Natural killer cell (primary cell): ENCODE data around the gene SPRY1. TPM values are rescaled to one million over a fixed set of nuclear protein-coding genes. Genes with fewer than 3 reads are reported as not detected.

Experiments used
- ATAC-seq, 3 donors: fragments of 150-1000 bp in 2 of 3; fragments of 200-7000 bp in 1 of 3; cut with Tn5 transposase; 1 replicate in 1 of 3; 2 replicates in 2 of 3; pipeline ENCODE4 v1.10.0; 2021; ENCODE audit warnings: mild to moderate bottlenecking in 2 of 3, moderate library complexity in 2 of 3
- DNase-seq, 2 donors: peaks; one replicate each; pipeline versions ENCODE4 v3.0.0 to v3.0.0-alpha.2; 2013 to 2021; ENCODE audit warnings: mixed read lengths in 1 of 2
- H3K27ac ChIP-seq: one replicate; pipeline ENCODE4 v1.5.1; 2013; ENCODE audit warnings: mild to moderate bottlenecking, low read length
- H3K27me3 ChIP-seq: one replicate; pipeline ENCODE4 v1.6.1; 2013; ENCODE audit warnings: low read length; ENCODE audit not compliant: control insufficient read depth, insufficient read depth
- H3K36me3 ChIP-seq: one replicate; pipeline ENCODE4 v1.6.1; 2013; ENCODE audit warnings: low read length; ENCODE audit not compliant: control insufficient read depth, insufficient read depth
- H3K4me1 ChIP-seq: one replicate; pipeline ENCODE4 v1.6.1; 2013; ENCODE audit warnings: low read length; ENCODE audit not compliant: control insufficient read depth, insufficient read depth
- H3K4me3 ChIP-seq: one replicate; pipeline ENCODE4 v1.5.1; 2013; ENCODE audit warnings: low read length
- H3K9me3 ChIP-seq: one replicate; pipeline ENCODE4 v1.6.1; 2013; ENCODE audit warnings: low read length; ENCODE audit not compliant: control insufficient read depth, insufficient read depth
- H3K27ac Mint-ChIP-seq, 2 donors: one replicate each; pipeline ENCODE4 v1.8.0; 2022; ENCODE audit warnings: mild to moderate bottlenecking in 2 of 2, mixed read lengths in 2 of 2, moderate library complexity in 1 of 2
- H3K27me3 Mint-ChIP-seq, 2 donors: one replicate each; pipeline ENCODE4 v1.8.0; 2022; ENCODE audit warnings: low read depth in 2 of 2, mixed read lengths in 2 of 2
- H3K36me3 Mint-ChIP-seq: one replicate; pipeline ENCODE4 v1.8.0; 2022; ENCODE audit warnings: mixed read lengths
- H3K4me1 Mint-ChIP-seq, 2 donors: one replicate each; pipeline ENCODE4 v1.8.0; 2022; ENCODE audit warnings: mixed read lengths in 2 of 2
- H3K4me3 Mint-ChIP-seq: one replicate; pipeline ENCODE4 v1.8.0; 2022; ENCODE audit warnings: mild to moderate bottlenecking, moderate library complexity, mixed read lengths
- H3K9me3 Mint-ChIP-seq, 2 donors: one replicate each; pipeline ENCODE4 v1.8.0; 2022; ENCODE audit warnings: mixed read lengths in 2 of 2
- CTCF ChIP-seq: fragments of 200-600 bp; IDR thresholded peaks from one replicate; pipeline ENCODE4 v1.8.0; 2022; ENCODE audit warnings: antibody characterized with exemption
- WGBS: methylation state at CpG from one replicate; pipeline ENCODE4 v1.1.7; 2013; ENCODE audit warnings: missing lambda C conversion rate; ENCODE audit not compliant: insufficient coverage; 5-methylcytosine and 5-hydroxymethylcytosine counted together
- intact Hi-C: fragments of 100-400 bp; cut with micrococcal nuclease; formaldehyde crosslinking; loops from one replicate; pipeline ENCODE4 v1.14.2; 2022
- total RNA-seq, 4 donors: library from RNA; stranded (reverse); fragments of 120-200 nt in 1 of 4; gene quantifications; one replicate each; pipeline versions ENCODE4 v1.2.3 to v1.2.4, GENCODE V29; 2013 to 2022

The SPRY1 gene
- total RNA-seq, 3 donors from 2014 or later (not counting 1 experiment from before 2014, with no cell fraction given) = 8.7 to 9.8 (median 9.5) TPM

- no peaks in the 10 kb centered on the region for H3K9me3 Mint-ChIP-seq
- Histone ChIP-seq H3K4me1 (peaks cover 12% of the 10 kb centered on the region), H3K27ac (no peak overlapping the region), H3K9me3 (no peaks in the 10 kb centered on the region), H3K27me3 (no peaks in the 10 kb centered on the region), H3K36me3 (no peaks in the 10 kb centered on the region), H3K4me3 (no peak overlapping the region)
- H3K4me3 Mint-ChIP-seq = no peak overlapping the region
- H3K27me3 Mint-ChIP-seq = peaks cover 0 to 3% of the 10 kb centered on the region in 2 donors
- peaks cover 18 to 21% of the 10 kb centered on the region in 2 donors for H3K4me1 Mint-ChIP-seq
- 73% methylated on average over 17 of the region's 17 CpGs for WGBS
- intact Hi-C loops = no loop called here
- H3K36me3 Mint-ChIP-seq = no peaks in the 10 kb centered on the region
- no peak for DNase-seq
- no peak for TF ChIP-seq CTCF
- ATAC-seq = no peak
- H3K27ac Mint-ChIP-seq = no peak overlapping the region
Observed at GRCh38 chr4:123419885-123420755, 23.5 kb downstream of the SPRY1 start.

- peaks cover 7% of the 10 kb centered on the region for H3K4me1 ChIP-seq
- no peaks in the 10 kb centered on the region for H3K36me3 ChIP-seq
- intact Hi-C loops = no loop called here
- no peak overlapping the region for H3K4me3 Mint-ChIP-seq
- peak overlapping the region in 1 of 2 donors; percentile 38 for H3K27ac Mint-ChIP-seq
- H3K9me3 ChIP-seq = no peaks in the 10 kb centered on the region
- H3K27me3 ChIP-seq = no peaks in the 10 kb centered on the region
- DNase-seq (peak in 1 of 2 donors; percentile 46), ATAC-seq (peak in 1 of 3 donors; percentile 40)
- no peaks in the 10 kb centered on the region for H3K36me3 Mint-ChIP-seq
- peak overlapping the region; percentile 42 for H3K27ac ChIP-seq
- peaks cover 0 to 3% of the 10 kb centered on the region in 2 donors for H3K27me3 Mint-ChIP-seq
- 59% methylated on average over 4 of the region's 6 CpGs for WGBS
- no peak for TF ChIP-seq CTCF
- H3K4me3 ChIP-seq = no peak overlapping the region
- peaks cover 12 to 21% of the 10 kb centered on the region in 2 donors for H3K4me1 Mint-ChIP-seq
- no peaks in the 10 kb centered on the region for H3K9me3 Mint-ChIP-seq
Observed at GRCh38 chr4:123421227-123421936, 24.8 kb downstream of the SPRY1 start.

GRCh38 chr4:123421937-123422781 is 25.6 kb downstream of the SPRY1 start:
- intact Hi-C loops = no loop called here
- Histone ChIP-seq H3K27ac (peak overlapping the region; percentile 42), H3K27me3 (no peaks in the 10 kb centered on the region), H3K36me3 (no peaks in the 10 kb centered on the region), H3K9me3 (no peaks in the 10 kb centered on the region), H3K4me3 (peak overlapping the region; percentile 10), H3K4me1 (peaks cover 5% of the 10 kb centered on the region)
- no peak for TF ChIP-seq CTCF
- Mint-ChIP-seq H3K27me3 (no peaks in the 10 kb centered on the region), H3K36me3 (no peaks in the 10 kb centered on the region), H3K4me1 (peaks cover 8 to 21% of the 10 kb centered on the region in 2 donors), H3K9me3 (no peaks in the 10 kb centered on the region), H3K4me3 (peak overlapping the region; percentile 31), H3K27ac (peak overlapping the region in 1 of 2 donors; percentile 38)
- DNase-seq (peak in 1 of 2 donors; percentile 42), ATAC-seq (no peak)
- whole genome bisulfite sequencing = 48% methylated on average over 3 of the region's 9 CpGs
